ENCODE results near the gene DCAF5. TPM values are rescaled to one million over a fixed set of nuclear protein-coding genes. Genes with fewer than 3 reads are reported as not detected.
"Not testable (repeated sequence)": the region's sequence is repeated elsewhere in the genome, so short reads cannot be mapped to it uniquely, and the experiment has no call there.

The DCAF5 gene
- 31.9 TPM for total RNA-seq

GRCh38 chr14:69152902-69153151, at the start of gene DCAF5:
Gene DCAF5 (minus strand): TSS chr14:69153119. CDS start chr14:69152978, 141 bp downstream.
- DNase-seq (ENCODE audit: low spot score) (peak; percentile 94), ATAC-seq (no peak)

GRCh38 chr14:69199786-69200185, 46.9 kb upstream of the DCAF5 start:
- DNase-seq (ENCODE audit: low spot score) = no peak
- no peak for ATAC-seq

- ATAC-seq (no peak), DNase-seq (ENCODE audit: low spot score) (no peak)
Observed at GRCh38 chr14:69193721-69194120, 40.8 kb upstream of the DCAF5 start.

- DNase-seq (ENCODE audit: low spot score) (peak; percentile 91), ATAC-seq (peak; percentile 98)
Observed at GRCh38 chr14:69191340-69192111, 38.6 kb upstream of the DCAF5 start, which contains the start of gene EXD2. Gene EXD2 (plus strand): TSS chr14:69191498. CDS start chr14:69209471, 17,973 bp downstream.

- no peak for ATAC-seq
- DNase-seq (ENCODE audit: low spot score) = no peak
Observed at GRCh38 chr14:69190191-69190590, 37.3 kb upstream of the DCAF5 start.

- ATAC-seq = no peak
Observed at GRCh38 chr14:69183735-69184134, 30.8 kb upstream of the DCAF5 start.

GRCh38 chr14:69182580-69182979, 29.7 kb upstream of the DCAF5 start:
- ATAC-seq; DNase-seq (ENCODE audit: low spot score): not testable (repeated sequence)

More at GRCh38 chr14:69183735-69184134, 30.8 kb upstream of the DCAF5 start:
- no peak for DNase-seq (ENCODE audit: low spot score)

GRCh38 chr14:69181491-69181890, 28.6 kb upstream of the DCAF5 start:
- no peak for DNase-seq (ENCODE audit: low spot score)
- no peak for ATAC-seq

- DNase-seq (ENCODE audit: low spot score) (no peak), ATAC-seq (no peak)
Observed at GRCh38 chr14:69175130-69175529, 22.2 kb upstream of the DCAF5 start.

- ATAC-seq = no peak
- no peak for DNase-seq (ENCODE audit: low spot score)
Observed at GRCh38 chr14:69171569-69171968, 18.6 kb upstream of the DCAF5 start.

- ATAC-seq (no peak), DNase-seq (ENCODE audit: low spot score) (no peak)
Observed at GRCh38 chr14:69170839-69171238, 17.9 kb upstream of the DCAF5 start.

- DNase-seq (ENCODE audit: low spot score); ATAC-seq: not testable (repeated sequence)
Observed at GRCh38 chr14:69165787-69166186, 12.9 kb upstream of the DCAF5 start.

- DNase-seq (ENCODE audit: low spot score) = no peak
- ATAC-seq = no peak
Observed at GRCh38 chr14:69161590-69161989, 8.7 kb upstream of the DCAF5 start.

GRCh38 chr14:69156224-69156623, 3.3 kb upstream of the DCAF5 start:
- ATAC-seq = no peak
- DNase-seq (ENCODE audit: low spot score) = no peak

- DNase-seq (ENCODE audit: low spot score) (no peak), ATAC-seq (no peak)
Observed at GRCh38 chr14:69154779-69155178, 1.9 kb upstream of the DCAF5 start.

- ATAC-seq (no peak), DNase-seq (ENCODE audit: low spot score) (no peak)
Observed at GRCh38 chr14:69153873-69154270, 953 bp upstream of the DCAF5 start.

- DNase-seq (ENCODE audit: low spot score) (no peak), ATAC-seq (peak; percentile 89)
Observed at GRCh38 chr14:69153152-69153872, 393 bp upstream of the DCAF5 start.

GRCh38 chr14:69152181-69152901, 578 bp downstream of the DCAF5 start:
- ATAC-seq (peak; percentile 43), DNase-seq (ENCODE audit: low spot score) (no peak)

- ATAC-seq = peak; percentile 65
- peak; percentile 81 for DNase-seq (ENCODE audit: low spot score)
Observed at GRCh38 chr14:69151458-69152180, 1.3 kb downstream of the DCAF5 start.

- no peak for DNase-seq (ENCODE audit: low spot score)
- no peak for ATAC-seq
Observed at GRCh38 chr14:69149461-69150244, 3.3 kb downstream of the DCAF5 start.

Measured in left lobe of liver (tissue), 2 donors.